NCI-H2227 treated with DMSO at 0.1 percent for 48 hours (cell line): ENCODE measurements around the gene ZRANB3.
"Not testable (repeated sequence)": the region's sequence is repeated elsewhere in the genome, so short reads cannot be mapped to it uniquely, and the experiment has no call there.

Experiments
- DNase-seq: peaks from one replicate; lab custom pipeline; 2025; lab: John Stamatoyannopoulos, UW

ZRANB3 gene

GRCh38 chr2:135125940-135126339, 405.1 kb downstream of the ZRANB3 start:
- DNase-seq = no peak

GRCh38 chr2:135124924-135125886, 405.8 kb downstream of the ZRANB3 start:
- DNase-seq = no peak

GRCh38 chr2:135121658-135122039, 409.4 kb downstream of the ZRANB3 start:
- not testable (repeated sequence) for DNase-seq

- DNase-seq = no peak
Measured at GRCh38 chr2:135121016-135121657, 409.9 kb downstream of the ZRANB3 start.

GRCh38 chr2:135119582-135119981, 411.4 kb downstream of the ZRANB3 start:
- no peak for DNase-seq

GRCh38 chr2:135113322-135113721, 417.7 kb downstream of the ZRANB3 start:
- DNase-seq = no peak

GRCh38 chr2:135105513-135106316, 425.3 kb downstream of the ZRANB3 start:
- DNase-seq = not testable (repeated sequence)

GRCh38 chr2:135103843-135104242, 427.2 kb downstream of the ZRANB3 start:
- no peak for DNase-seq

GRCh38 chr2:135099802-135100483, 431.1 kb downstream of the ZRANB3 start:
- DNase-seq = no peak

GRCh38 chr2:135097532-135098231, 433.3 kb downstream of the ZRANB3 start:
- no peak for DNase-seq

- no peak for DNase-seq
Measured at GRCh38 chr2:135096665-135097446, 434.2 kb downstream of the ZRANB3 start.

- DNase-seq = no peak
Measured at GRCh38 chr2:135095591-135095990, 435.4 kb downstream of the ZRANB3 start.

GRCh38 chr2:135094508-135094907, 436.5 kb downstream of the ZRANB3 start:
- DNase-seq = no peak

GRCh38 chr2:135093670-135094330, 437.2 kb downstream of the ZRANB3 start:
- no peak for DNase-seq

GRCh38 chr2:135093193-135093592, 437.8 kb downstream of the ZRANB3 start:
- no peak for DNase-seq

- no peak for DNase-seq
Measured at GRCh38 chr2:135091681-135092080, 439.3 kb downstream of the ZRANB3 start.

- not testable (repeated sequence) for DNase-seq
Measured at GRCh38 chr2:135089597-135089996, 441.4 kb downstream of the ZRANB3 start.
